Measurements from ENCODE around the gene CHRDL2. TPM values are rescaled to one million over a fixed set of nuclear protein-coding genes. Genes with fewer than 3 reads are reported as not detected.
A peak's percentile ranks its signal among the peaks of the same experiment; 100 is the strongest.

CHRDL2 gene
- total and polyA plus RNA-seq, 2 donors (not counting 1 experiment from before 2014, with no cell fraction given): 0.24 TPM; not detected in 1

GRCh38 chr11:74748211-74749126, 17.2 kb upstream of the CHRDL2 start, which contains the start of gene RNF169:
Gene RNF169, plus strand, starts transcription at chr11:74748849. Its CDS starts 32 bp downstream, at chr11:74748881.
- Mint-ChIP-seq H3K9me3 (ENCODE audit: insufficient read depth) (no peaks in the 10 kb centered on the region), H3K4me1 (peaks cover 34% of the 10 kb centered on the region), H3K4me3 (peak within 1 kb of the TSS; percentile 93), H3K27me3 (no peaks in the 10 kb centered on the region), H3K27ac (peak within 1 kb of the TSS; percentile 98)
- peak; percentile 98 for ATAC-seq (ENCODE audit: low read depth)
- Histone ChIP-seq H3K9me3 (ENCODE audit: control extremely low read depth in 1 of 3, control insufficient read depth in 2 of 3, insufficient read depth in 1 of 3, low read length in 2 of 3) (no peaks in the 10 kb centered on the region), H3K79me2 (ENCODE audit: control insufficient read depth, insufficient read depth, low read length) (peaks cover 71% of the 10 kb centered on the region), H3K27me3 (replicated peaks in 1 of 4; ENCODE audit: control extremely low read depth in 1 of 4, control insufficient read depth in 3 of 4, insufficient read depth in 4 of 4, low read length in 3 of 4) (no peaks in the 10 kb centered on the region), H3K36me3 (replicated peaks in 1 of 2; ENCODE audit: control extremely low read depth in 1 of 2, control insufficient read depth in 1 of 2, extremely low read depth in 1 of 2, insufficient read depth in 2 of 2, low read length in 1 of 2) (no peaks in the 10 kb centered on the region), H3K27ac (ENCODE audit: low read length in 2 of 2) (peak within 1 kb of the TSS; percentile 87 to 90), H4K20me1 (ENCODE audit: control insufficient read depth, insufficient read depth, low read length, poor library complexity, severe bottlenecking) (no peaks in the 10 kb centered on the region), H2AFZ (ENCODE audit: insufficient read depth, low read depth, low read length, poor library complexity, severe bottlenecking) (peak within 1 kb of the TSS; percentile 93), H3K4me3 (ENCODE audit: control extremely low read depth in 1 of 5, extremely low read depth in 1 of 5, insufficient read depth in 1 of 5, low read depth in 2 of 5, low read length in 4 of 5) (peak within 1 kb of the TSS; percentile 53 to 81 (median 73)), H3K9ac (ENCODE audit: low read length) (peak within 1 kb of the TSS; percentile 81), H3K4me1 (ENCODE audit: control insufficient read depth in 2 of 2, insufficient read depth in 2 of 2, low read length in 2 of 2) (peaks cover 19 to 24% of the 10 kb centered on the region in 2 donors), H3K4me2 (replicated peaks; ENCODE audit: low read depth, low read length, poor library complexity, severe bottlenecking) (peak within 1 kb of the TSS; percentile 94)
- ChIA-PET POLR2A (no interaction called here), CTCF (interaction anchor here (1.7 kb wide), 1 partner anchor 9 kb away, joined by 11 read pairs; no protein-coding TSS in a partner anchor)
- TF ChIP-seq, protein P1, sequence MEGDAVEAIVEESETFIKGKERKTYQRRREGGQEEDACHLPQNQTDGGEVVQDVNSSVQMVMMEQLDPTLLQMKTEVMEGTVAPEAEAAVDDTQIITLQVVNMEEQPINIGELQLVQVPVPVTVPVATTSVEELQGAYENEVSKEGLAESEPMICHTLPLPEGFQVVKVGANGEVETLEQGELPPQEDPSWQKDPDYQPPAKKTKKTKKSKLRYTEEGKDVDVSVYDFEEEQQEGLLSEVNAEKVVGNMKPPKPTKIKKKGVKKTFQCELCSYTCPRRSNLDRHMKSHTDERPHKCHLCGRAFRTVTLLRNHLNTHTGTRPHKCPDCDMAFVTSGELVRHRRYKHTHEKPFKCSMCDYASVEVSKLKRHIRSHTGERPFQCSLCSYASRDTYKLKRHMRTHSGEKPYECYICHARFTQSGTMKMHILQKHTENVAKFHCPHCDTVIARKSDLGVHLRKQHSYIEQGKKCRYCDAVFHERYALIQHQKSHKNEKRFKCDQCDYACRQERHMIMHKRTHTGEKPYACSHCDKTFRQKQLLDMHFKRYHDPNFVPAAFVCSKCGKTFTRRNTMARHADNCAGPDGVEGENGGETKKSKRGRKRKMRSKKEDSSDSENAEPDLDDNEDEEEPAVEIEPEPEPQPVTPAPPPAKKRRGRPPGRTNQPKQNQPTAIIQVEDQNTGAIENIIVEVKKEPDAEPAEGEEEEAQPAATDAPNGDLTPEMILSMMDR (IDR thresholded peaks at IDR 0.05): no peak
- TF ChIP-seq EZH2 (IDR thresholded peaks at IDR 0.05; ENCODE audit: borderline replicate concordance, insufficient read depth, low read depth, low read length, poor library complexity, severe bottlenecking): no peak
- WGBS (ENCODE audit: insufficient coverage): under 1% methylated on average over 41 of the region's 47 CpGs
- DNase-seq: peak; percentile 96
- intact Hi-C loops (cut with micrococcal nuclease): loop anchor here (1.0 to 5.0 kb wide), 4 partner anchors 35 to 1151 kb away; partner anchors contain the start of genes C2CD3, FAM168A, PPME1 and SPCS2
